RWPE1 (cell line): Measurements from ENCODE around the gene SASS6.

Experiments used
- CTCF ChIA-PET: fragments of 350-600 bp; sonication (Branson Sonifier 250); formaldehyde crosslinking; extraction: SDS; loops from one replicate; lab custom pipeline; 2021; lab: Yijun Ruan, JAX
- POLR2A ChIA-PET: fragments of 400-600 bp; formaldehyde crosslinking; extraction: SDS; loops from one replicate; lab custom pipeline; 2020; ENCODE audit warnings: antibody characterized with exemption; ENCODE audit not compliant: low non-redundant PET; lab: Yijun Ruan, JAX
- DNase-seq: peaks from one replicate; pipeline ENCODE4 v3.0.0; 2012; ENCODE audit warnings: low spot score
- H3K27ac ChIP-seq: fragments of 450-650 bp; 2 replicates; pipeline ENCODE4 v1.5.1; 2017
- CTCF ChIP-seq: fragments of 450-650 bp; conservative IDR thresholded peaks from 2 replicates; pipeline ENCODE4 v1.5.1; 2017; ENCODE audit warnings: low read depth, mild to moderate bottlenecking

SASS6 gene

GRCh38 chr1:100075773-100076172, 57.0 kb downstream of the SASS6 start:
- ChIA-PET CTCF (no interaction called here), POLR2A (no interaction called here)
- H3K27ac ChIP-seq, result no peak overlapping the region
- no peak for TF ChIP-seq CTCF
- no peak for DNase-seq

GRCh38 chr1:100074604-100075395, 57.9 kb downstream of the SASS6 start:
- ChIA-PET CTCF (no interaction called here), POLR2A (no interaction called here)
- no peak overlapping the region for H3K27ac ChIP-seq
- no peak for TF ChIP-seq CTCF
- DNase-seq, result no peak

GRCh38 chr1:100073531-100073930, 59.2 kb downstream of the SASS6 start:
- H3K27ac ChIP-seq, result no peak overlapping the region
- POLR2A ChIA-PET, result interaction anchor here (0.6 kb wide), 1 partner anchor 193 kb away, joined by 3 read pairs; the partner anchor contains the start of gene RTCA
- no peak for TF ChIP-seq CTCF
- DNase-seq, result no peak
- CTCF ChIA-PET, result no interaction called here

GRCh38 chr1:100070201-100070939, 62.4 kb downstream of the SASS6 start:
- ChIA-PET CTCF (interaction anchor here (0.6 kb wide), 3 partner anchors 52 to 1186 kb away, joined by 3 to 5 read pairs (median 5); no protein-coding TSS in a partner anchor), POLR2A (interaction anchor here (0.6 kb wide), 1 partner anchor 284 kb away, joined by 7 read pairs; no protein-coding TSS in a partner anchor)
- no peak overlapping the region for H3K27ac ChIP-seq
- DNase-seq, result no peak
- TF ChIP-seq CTCF, result no peak

- POLR2A ChIA-PET, result no interaction called here
These were observed 66.8 kb downstream of the SASS6 start for GRCh38 chr1:100065969-100066227.

More at GRCh38 chr1:100065969-100066227, 66.8 kb downstream of the SASS6 start:
- CTCF ChIA-PET, result no interaction called here
- no peak for DNase-seq
- TF ChIP-seq CTCF, result no peak
- no peak overlapping the region for H3K27ac ChIP-seq
